Islet precursor cell (in vitro differentiated cells): ENCODE data around the gene DUSP15.

Experiments
- DNase-seq: peaks from one replicate; pipeline ENCODE4 v3.0.0-alpha.2; 2018

DUSP15 gene

DNA sequence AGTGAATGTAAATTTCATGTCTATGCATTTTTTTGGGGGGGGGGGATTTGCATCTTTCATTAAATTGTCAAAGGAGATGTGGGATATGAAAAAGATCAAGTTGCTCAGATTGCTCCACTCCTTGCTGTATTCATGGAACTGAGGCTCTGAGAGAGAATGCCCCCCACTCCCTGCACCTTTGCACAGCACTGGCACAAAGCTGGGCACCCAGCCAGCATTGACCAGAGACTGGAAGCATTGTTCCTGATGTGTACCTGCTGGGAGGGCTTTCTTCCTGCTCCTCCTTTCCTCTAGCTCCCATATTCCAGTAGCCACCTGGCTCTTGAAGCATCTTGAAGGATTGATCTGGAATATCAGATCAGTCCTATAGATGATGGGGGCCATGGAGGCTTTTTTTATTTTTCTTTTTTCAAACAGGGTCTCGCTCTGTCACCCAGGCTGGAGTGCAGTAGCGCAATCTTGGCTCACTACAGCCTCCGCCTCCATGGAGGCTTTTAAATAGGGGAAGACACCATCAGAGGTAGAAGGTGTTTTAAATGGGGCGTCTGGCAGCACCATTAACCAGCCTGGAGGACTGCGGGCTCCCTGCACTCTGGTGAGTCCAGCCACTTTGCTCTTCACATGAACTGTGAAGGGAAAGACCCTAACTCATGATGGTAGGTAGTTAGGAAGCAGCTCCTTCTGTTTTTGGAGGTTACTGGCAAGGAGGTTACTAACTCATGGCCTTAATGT lies 10.9 kb downstream of the DUSP15 start:
- peak; percentile 38 for DNase-seq

GRCh38 chr20:31858760-31859083 lies 11.6 kb downstream of the DUSP15 start:
- no peak for DNase-seq

DNA sequence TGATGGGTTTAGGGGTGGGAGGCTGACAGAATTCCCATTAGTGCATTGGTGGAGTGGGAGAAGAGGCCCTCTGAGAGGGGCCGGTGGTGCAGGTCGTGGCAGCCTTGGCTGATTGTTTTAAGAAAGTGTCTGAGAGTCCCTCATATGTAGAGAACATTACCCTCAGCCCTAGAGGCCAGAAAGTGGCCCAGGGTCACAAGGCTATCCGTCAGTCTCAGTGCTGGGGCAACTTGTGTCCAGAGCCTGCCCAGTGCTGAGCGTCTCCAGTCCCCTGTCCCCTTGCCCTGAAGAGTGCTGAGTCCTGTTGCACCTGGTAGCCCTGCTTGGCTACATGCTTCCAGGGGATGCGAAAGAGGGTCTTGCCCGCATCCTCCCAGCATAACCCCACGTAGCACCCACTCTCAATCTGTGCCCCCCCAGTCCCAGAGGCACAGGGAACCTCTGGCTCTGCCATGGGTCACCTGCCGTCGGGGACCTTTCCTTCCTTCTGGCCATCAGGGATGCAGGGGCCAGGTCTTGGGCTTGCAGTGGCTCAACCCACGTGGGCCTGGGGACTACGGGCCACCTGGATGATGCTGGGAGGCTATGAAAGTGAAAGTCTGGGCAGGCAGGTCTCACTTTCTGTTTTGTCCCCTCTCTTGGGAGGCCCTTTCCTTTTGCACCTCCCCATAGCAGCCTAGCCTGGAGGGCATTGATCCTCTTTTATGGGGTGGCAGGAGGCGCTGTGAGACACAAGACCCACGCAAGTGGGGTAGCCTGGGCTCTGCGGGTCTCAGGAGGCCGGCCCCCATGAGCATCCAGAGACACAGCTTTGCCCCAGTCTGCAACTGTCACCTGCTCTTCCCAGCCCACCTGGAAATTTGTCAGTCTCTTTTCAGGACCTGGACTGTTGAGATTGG lies 12.2 kb downstream of the DUSP15 start:
- DNase-seq, result peak; percentile 44

DNA sequence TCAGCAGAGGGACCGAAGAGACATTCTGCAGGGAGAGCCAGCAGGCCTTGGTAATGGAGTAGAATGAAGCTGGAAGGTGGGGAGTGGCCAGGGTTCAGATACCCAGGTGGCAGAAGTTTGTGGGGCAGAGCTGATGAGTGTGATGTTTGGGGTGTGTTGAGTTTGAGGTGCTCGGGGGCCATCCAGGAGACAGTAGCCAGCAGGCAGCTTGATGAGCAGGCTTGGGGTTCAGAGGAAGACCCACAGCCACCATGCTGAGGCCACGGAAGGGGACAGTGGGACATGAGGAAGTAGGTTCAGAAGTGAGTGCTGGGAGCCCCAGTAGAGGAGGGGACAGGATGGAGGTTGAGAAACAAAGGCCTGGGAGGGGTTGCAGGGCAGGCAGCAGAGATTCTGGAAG lies 13.8 kb downstream of the DUSP15 start:
- peak; percentile 46 for DNase-seq

DNA sequence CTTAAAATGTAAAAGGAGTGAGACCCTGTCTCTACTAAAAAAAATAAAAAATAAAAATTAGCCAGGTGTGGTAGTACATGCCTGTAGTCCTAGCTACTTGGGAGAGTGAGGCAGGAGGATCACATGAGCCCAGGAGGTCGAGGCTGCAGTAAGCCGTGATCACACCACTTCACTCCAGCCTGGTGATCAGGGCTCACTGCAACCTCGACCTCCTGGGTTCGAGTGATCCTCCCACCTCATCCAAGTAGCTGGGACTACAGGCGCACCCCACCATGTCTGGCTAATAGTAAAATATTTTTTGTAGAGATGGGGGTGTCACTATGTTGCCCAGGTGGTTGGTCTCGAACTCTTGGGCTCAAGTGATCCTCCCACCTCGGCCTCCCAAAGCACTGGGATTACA lies 16.8 kb downstream of the DUSP15 start:
- no peak for DNase-seq

- DNase-seq, result no peak
Measured at GRCh38 chr20:31851240-31851955, 18.9 kb downstream of the DUSP15 start.

DNA sequence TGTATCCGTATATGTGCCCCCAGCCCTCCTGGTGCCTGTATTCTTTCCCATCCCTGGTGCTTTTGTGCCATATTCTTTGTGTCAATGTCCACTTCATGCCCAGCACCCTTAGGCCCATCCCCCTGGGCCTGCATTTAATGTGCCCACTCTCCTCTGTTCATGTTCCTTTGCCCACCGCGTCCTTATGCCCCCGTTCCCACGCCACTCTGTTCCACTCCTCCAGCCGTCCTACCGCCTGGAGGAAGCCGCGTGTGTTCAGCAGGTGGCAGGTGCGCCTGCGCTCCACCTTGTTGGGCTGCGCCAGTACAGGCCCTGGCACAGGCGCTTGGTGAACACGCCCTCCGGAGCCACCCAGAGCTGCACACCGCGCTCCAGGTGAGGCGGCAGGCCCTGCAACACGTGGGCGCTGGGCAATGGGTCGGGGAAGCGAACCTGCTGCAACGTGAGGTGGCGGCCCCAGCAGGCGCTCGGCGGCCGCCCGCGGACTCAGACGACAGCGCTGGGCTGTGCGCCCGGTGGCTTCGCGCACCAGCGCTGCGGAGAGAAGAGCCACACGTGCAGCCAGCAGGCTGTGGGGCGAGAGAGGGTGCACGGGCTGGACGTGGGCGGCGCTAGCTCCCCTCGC lies 20.9 kb downstream of the DUSP15 start:
- no peak for DNase-seq

- no peak for DNase-seq
Measured at GRCh38 chr20:31848088-31848999, 22.0 kb downstream of the DUSP15 start.

- no peak for DNase-seq
Measured at GRCh38 chr20:31846793-31847138, 23.6 kb downstream of the DUSP15 start.

GRCh38 chr20:31845300-31845863 lies 24.9 kb downstream of the DUSP15 start, which contains the start of gene FOXS1:
TSS of gene FOXS1 (minus strand) at chr20:31845604. CDS start at chr20:31845542, 62 bp downstream.
- peak; percentile 92 for DNase-seq

DNA sequence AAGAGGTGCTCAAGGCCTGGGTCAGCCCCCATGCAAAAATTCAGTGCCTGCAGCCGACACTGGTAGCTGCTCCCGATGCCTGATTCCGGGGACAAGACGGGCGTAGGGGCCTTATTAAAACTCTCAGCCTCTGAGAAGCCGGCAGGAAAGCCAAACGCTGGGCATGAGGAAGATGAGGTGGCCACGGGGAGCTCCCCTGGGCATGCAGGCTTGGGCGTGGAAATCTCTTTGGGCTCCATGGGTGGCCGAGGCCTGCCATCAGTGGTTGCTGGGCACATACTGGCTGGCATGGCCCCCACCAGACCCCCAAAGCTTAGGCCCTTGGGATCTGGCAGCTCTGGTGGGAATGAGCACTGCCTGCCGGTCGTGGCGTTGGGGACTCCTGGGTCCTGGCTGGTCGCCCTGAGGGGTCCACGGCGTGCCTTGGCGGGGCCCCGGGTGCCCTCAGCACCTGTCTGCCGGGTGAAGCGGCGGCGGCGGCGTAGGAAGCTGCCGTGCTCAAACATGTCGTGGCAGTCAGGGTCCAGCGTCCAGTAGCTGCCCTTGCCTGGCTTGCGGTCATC lies 25.5 kb downstream of the DUSP15 start:
- no peak for DNase-seq

- DNase-seq, result no peak
Measured at GRCh38 chr20:31843881-31844280, 26.4 kb downstream of the DUSP15 start.

DNA sequence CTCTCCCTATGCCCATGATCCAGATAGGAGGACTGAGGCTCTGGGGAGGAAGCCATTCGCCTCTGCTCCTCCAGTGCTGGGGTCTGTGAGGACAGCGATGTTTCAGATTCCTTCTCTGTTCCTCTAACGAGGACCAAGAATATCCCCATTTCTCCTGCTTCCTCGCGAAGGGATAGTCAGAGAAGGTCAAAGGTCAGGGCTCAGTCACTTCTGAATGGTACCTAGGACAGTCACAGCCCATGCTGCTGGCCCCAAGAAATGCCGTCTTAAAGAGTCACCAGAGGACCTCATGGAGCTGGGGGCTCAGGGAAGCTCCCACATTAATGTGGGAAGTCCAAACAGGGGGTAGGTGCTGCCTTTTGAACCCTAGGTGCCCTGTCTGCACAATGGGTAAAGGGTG lies 27.0 kb downstream of the DUSP15 start:
- DNase-seq, result no peak

GRCh38 chr20:31842471-31843157 lies 27.7 kb downstream of the DUSP15 start:
- peak; percentile 79 for DNase-seq

DNA sequence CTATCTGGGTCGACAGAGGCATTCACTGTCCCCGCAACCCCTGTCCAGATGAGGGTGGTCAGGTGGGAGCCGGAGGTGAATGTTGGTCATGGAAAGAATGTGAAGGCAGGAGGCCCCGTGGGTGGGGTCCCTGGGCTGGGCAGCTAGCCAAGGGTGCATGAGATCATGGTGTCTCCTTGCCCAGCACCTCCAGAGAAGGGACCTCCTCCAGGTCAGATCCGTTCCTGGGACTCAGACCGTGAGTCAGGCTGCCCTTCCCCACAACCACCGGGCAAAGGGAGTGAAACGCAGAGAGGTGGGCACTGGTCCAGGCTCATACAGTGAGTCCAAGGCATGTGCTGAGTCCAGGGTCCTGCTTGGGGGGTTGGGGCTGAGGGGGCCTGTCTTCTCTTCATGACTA lies 28.4 kb downstream of the DUSP15 start:
- no peak for DNase-seq

DNA sequence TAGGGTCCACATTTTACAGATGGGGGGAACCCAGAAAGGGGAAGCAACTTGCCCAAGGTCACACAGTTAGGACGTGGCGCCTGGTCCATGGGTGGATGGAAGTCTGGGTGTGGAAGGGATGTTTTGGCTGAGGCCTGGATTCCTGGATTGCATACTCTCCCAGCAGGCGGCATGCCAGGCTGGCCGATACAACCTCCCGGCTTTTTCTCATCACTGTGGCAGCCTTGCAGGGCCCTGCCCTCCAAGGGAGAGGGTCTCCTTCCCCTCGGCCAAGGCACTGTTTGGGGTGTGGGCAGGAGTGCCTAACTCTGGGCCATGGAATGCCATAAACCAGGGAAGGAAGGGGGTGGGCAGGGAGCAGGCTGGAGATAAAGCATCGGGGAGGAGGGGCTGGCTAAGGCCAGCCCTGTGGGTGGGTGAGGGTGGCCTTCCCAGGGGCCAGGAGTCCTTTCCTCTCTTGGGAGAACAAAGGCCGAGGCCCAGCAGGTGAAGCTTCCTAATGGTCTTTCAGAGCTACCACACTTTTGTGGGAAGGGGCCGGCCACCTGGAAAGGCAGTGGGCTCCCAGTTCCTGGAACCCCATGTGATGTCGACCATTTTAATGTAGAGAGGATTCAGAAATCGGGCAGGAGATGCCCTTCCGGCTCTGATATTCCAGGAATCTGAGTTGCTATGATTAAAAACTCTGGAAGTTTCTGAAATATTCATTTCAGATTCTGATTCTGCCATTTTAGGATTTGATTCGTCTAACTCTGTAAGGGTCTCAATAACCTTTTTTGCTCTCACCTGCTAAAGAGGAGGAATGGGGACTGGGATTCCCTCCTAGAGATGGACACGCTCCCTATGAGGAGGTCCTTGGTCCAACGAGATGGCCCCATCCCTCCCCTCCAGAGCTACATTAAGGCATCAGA lies 29.2 kb downstream of the DUSP15 start:
- DNase-seq, result no peak

DNA sequence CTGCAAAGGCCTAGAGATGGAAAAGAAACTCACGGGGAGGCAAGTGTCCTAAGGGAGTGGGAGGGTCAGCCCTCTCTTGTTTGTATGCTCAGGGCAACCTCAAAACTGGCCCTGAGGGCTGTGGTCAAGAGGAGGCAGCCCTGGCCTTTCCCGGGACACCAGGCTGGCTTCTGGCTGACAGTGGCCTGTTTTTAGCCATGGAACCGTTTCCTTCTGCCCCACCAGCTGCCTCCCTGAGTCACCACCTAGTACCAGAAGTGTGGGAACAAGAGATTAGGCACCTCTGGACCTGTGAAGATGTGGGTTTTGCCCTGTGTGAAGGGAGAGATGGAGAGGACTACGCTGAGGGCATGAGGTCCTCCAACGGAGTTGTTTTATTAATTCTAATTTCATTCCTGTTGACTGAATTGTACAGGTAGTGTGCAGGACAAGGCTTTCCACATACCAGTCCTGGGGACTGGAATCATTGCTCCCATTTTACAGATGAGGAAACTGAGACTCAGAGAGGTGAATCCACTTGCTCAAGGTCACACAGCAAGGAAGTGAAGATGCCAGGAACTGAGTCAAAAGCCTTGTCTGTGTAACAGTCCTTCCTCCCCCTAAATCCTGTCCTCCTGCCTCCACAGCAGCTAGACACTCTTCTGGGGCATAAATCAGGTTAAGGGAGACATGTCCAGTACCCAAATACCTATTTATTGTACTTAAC lies 30.4 kb downstream of the DUSP15 start:
- peak; percentile 78 for DNase-seq

GRCh38 chr20:31838646-31839292 lies 31.6 kb downstream of the DUSP15 start:
- no peak for DNase-seq
